ENCODE measurements around the gene ASAP2.

GRCh38 chr2:9332136-9332852 is 125.7 kb downstream of the ASAP2 start:
- TF ChIP-seq, protein P1, sequence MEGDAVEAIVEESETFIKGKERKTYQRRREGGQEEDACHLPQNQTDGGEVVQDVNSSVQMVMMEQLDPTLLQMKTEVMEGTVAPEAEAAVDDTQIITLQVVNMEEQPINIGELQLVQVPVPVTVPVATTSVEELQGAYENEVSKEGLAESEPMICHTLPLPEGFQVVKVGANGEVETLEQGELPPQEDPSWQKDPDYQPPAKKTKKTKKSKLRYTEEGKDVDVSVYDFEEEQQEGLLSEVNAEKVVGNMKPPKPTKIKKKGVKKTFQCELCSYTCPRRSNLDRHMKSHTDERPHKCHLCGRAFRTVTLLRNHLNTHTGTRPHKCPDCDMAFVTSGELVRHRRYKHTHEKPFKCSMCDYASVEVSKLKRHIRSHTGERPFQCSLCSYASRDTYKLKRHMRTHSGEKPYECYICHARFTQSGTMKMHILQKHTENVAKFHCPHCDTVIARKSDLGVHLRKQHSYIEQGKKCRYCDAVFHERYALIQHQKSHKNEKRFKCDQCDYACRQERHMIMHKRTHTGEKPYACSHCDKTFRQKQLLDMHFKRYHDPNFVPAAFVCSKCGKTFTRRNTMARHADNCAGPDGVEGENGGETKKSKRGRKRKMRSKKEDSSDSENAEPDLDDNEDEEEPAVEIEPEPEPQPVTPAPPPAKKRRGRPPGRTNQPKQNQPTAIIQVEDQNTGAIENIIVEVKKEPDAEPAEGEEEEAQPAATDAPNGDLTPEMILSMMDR (IDR thresholded peaks at IDR 0.05; ENCODE audit: borderline replicate concordance, extremely low read depth, low read length, poor library complexity, severe bottlenecking): no peak
- no peak for TF ChIP-seq EZH2 (IDR thresholded peaks at IDR 0.05; ENCODE audit: borderline replicate concordance, low read depth, low read length, severe bottlenecking)
